GM12878 (cell line): Measurements from ENCODE around the gene PRKCE. TPM values are rescaled to one million over a fixed set of nuclear protein-coding genes. Genes with fewer than 3 reads are reported as not detected.

Experiments used
- BACH1 ChIP-seq: fragments of 450-650 bp; IDR thresholded peaks from 2 replicates; pipeline ENCODE4 v1.6.1; 2017; ENCODE audit warnings: mild to moderate bottlenecking, borderline replicate concordance
- CHD1 ChIP-seq: IDR thresholded peaks from 2 replicates; pipeline ENCODE4 v1.6.1; 2012; ENCODE audit warnings: low read depth, low read length, improper control_type of control experiment
- ESRRA ChIP-seq: IDR thresholded peaks from 2 replicates; pipeline ENCODE4 v1.6.1; 2012; ENCODE audit warnings: mild to moderate bottlenecking, low read length, improper control_type of control experiment
- NFXL1 ChIP-seq: fragments of 450-650 bp; IDR thresholded peaks from 2 replicates; pipeline ENCODE4 v1.6.1; 2017; ENCODE audit warnings: antibody characterized with exemption, mild to moderate bottlenecking, borderline replicate concordance
- PAX8 ChIP-seq: fragments of 450-650 bp; IDR thresholded peaks from 2 replicates; pipeline ENCODE4 v1.6.1; 2017; ENCODE audit warnings: mild to moderate bottlenecking, moderate library complexity
- SIN3A ChIP-seq: IDR thresholded peaks from 2 replicates; pipeline ENCODE4 v1.6.1; 2012; ENCODE audit warnings: low read depth, low read length, improper control_type of control experiment
- SMC3 ChIP-seq: IDR thresholded peaks from 2 replicates; pipeline ENCODE4 v1.6.1; 2011; ENCODE audit warnings: low read length, improper control_type of control experiment, borderline replicate concordance
- TCF3 ChIP-seq: IDR thresholded peaks from 2 replicates; pipeline ENCODE4 v1.6.1; 2012; ENCODE audit warnings: low read depth, mild to moderate bottlenecking, low read length, borderline replicate concordance; ENCODE audit not compliant: insufficient read depth
- TCF7 ChIP-seq: IDR thresholded peaks from 2 replicates; pipeline ENCODE4 v1.6.1; 2014; ENCODE audit warnings: antibody characterized with exemption, borderline replicate concordance
- polyA plus RNA-seq, 11 experiments: library from polyadenylated mRNA; depleted of rRNA in 4 of 11; unstranded in 6 of 11; stranded (reverse) in 5 of 11; fragments of >200 nt; fragmentation: Nextera tagmentation in 4 of 11; fragmentation: Illumina TruSeq in 1 of 11; extraction: Ambion mirVana in 4 of 11; extraction: Trizol in 1 of 11; gene quantifications; 1 replicate in 1 of 11; 2 replicates in 10 of 11; pipeline versions ENCODE4 v1.2.1 to v1.2.3, GENCODE V29; 2011 to 2016; ENCODE audit warnings: inconsistent platforms in 2 of 11, missing spikeins in 2 of 11, low read depth in 1 of 11
- total RNA-seq, 4 experiments: library from RNA; depleted of rRNA in 3 of 4; stranded (reverse); fragments of >200 nt in 3 of 4; fragmentation: Illumina TruSeq in 1 of 4; extraction: Trizol in 1 of 4; gene quantifications; 2 replicates each; pipeline versions ENCODE4 v1.2.1 to v1.2.3, GENCODE V29; 2013 to 2021
- TF ChIP-seq, protein P1 (sequence below): fragments of 450-650 bp; formaldehyde crosslinking; IDR thresholded peaks from 2 replicates; pipeline ENCODE4 v1.5.0; 2022; ENCODE audit warnings: mild to moderate bottlenecking, missing genetic modification characterization
- TF ChIP-seq, protein P2 (sequence below): IDR thresholded peaks from 2 replicates; pipeline ENCODE4 v1.6.1; 2012; ENCODE audit warnings: low read length, inconsistent platforms
- TF ChIP-seq, protein P3 (sequence below): fragments of 450-650 bp; IDR thresholded peaks from 2 replicates; pipeline ENCODE4 v1.6.1; 2016; ENCODE audit warnings: mild to moderate bottlenecking
- TF ChIP-seq, protein P4 (sequence below): fragments of 450-650 bp; IDR thresholded peaks from 2 replicates; pipeline ENCODE4 v1.6.1; 2014; ENCODE audit warnings: mild to moderate bottlenecking
- TF ChIP-seq, protein P5 (sequence below), 3 experiments: IDR thresholded peaks in 2 of 3; conservative IDR thresholded peaks in 1 of 3; 2 replicates each; pipeline ENCODE4 v1.5.1; 2011; ENCODE audit warnings: low read depth in 3 of 3, low read length in 3 of 3, mild to moderate bottlenecking in 3 of 3, control low read depth in 2 of 3, moderate library complexity in 2 of 3, inconsistent platforms in 1 of 3, mixed read lengths in 1 of 3; ENCODE audit not compliant: control insufficient read depth in 2 of 3, insufficient read depth in 1 of 3; ENCODE audit errors: extremely low read depth in 1 of 3
- TF ChIP-seq, protein P6 (sequence below): fragments of 450-650 bp; formaldehyde crosslinking; IDR thresholded peaks from 2 replicates; pipeline ENCODE4 v1.4.0; 2020; ENCODE audit warnings: mild to moderate bottlenecking, moderate library complexity

Gene PRKCE
- total and polyA plus RNA-seq, 10 of the 15 experiments (the other 5 are each of a cell fraction or from before 2014, with no cell fraction given): 2.6 to 28.2 (median 11.3) TPM

DNA sequence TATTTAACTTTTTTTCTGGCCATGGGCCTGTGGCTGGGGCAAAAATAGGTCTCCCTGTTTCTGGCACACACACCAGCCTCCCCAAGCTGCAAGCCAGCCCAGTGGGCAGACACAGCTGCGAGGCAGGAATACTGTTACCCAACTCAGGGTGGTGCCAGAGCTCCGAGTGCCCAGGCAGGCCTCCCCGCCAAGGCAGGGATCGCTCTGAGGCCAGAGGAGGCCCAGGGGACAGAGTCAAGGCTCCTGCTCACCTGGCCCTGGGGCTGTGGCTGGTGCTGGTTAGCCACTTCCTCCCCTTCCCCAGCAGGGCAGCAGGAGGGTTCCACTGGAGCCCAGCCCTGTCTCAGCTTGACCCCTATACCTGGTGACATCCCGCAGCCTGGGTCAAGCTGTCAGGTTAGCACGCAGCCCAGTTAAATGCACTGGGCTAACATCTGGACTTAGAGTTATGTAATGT, 578.7 kb downstream of the PRKCE start (continued):
- TF ChIP-seq, protein P1, sequence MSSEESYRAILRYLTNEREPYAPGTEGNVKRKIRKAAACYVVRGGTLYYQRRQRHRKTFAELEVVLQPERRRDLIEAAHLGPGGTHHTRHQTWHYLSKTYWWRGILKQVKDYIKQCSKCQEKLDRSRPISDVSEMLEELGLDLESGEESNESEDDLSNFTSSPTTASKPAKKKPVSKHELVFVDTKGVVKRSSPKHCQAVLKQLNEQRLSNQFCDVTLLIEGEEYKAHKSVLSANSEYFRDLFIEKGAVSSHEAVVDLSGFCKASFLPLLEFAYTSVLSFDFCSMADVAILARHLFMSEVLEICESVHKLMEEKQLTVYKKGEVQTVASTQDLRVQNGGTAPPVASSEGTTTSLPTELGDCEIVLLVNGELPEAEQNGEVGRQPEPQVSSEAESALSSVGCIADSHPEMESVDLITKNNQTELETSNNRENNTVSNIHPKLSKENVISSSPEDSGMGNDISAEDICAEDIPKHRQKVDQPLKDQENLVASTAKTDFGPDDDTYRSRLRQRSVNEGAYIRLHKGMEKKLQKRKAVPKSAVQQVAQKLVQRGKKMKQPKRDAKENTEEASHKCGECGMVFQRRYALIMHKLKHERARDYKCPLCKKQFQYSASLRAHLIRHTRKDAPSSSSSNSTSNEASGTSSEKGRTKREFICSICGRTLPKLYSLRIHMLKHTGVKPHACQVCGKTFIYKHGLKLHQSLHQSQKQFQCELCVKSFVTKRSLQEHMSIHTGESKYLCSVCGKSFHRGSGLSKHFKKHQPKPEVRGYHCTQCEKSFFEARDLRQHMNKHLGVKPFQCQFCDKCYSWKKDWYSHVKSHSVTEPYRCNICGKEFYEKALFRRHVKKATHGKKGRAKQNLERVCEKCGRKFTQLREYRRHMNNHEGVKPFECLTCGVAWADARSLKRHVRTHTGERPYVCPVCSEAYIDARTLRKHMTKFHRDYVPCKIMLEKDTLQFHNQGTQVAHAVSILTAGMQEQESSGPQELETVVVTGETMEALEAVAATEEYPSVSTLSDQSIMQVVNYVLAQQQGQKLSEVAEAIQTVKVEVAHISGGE (CRISPR knock-in tag): no peak
- TF ChIP-seq, protein P2, sequence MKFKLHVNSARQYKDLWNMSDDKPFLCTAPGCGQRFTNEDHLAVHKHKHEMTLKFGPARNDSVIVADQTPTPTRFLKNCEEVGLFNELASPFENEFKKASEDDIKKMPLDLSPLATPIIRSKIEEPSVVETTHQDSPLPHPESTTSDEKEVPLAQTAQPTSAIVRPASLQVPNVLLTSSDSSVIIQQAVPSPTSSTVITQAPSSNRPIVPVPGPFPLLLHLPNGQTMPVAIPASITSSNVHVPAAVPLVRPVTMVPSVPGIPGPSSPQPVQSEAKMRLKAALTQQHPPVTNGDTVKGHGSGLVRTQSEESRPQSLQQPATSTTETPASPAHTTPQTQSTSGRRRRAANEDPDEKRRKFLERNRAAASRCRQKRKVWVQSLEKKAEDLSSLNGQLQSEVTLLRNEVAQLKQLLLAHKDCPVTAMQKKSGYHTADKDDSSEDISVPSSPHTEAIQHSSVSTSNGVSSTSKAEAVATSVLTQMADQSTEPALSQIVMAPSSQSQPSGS: no peak
- TF ChIP-seq, protein P3, sequence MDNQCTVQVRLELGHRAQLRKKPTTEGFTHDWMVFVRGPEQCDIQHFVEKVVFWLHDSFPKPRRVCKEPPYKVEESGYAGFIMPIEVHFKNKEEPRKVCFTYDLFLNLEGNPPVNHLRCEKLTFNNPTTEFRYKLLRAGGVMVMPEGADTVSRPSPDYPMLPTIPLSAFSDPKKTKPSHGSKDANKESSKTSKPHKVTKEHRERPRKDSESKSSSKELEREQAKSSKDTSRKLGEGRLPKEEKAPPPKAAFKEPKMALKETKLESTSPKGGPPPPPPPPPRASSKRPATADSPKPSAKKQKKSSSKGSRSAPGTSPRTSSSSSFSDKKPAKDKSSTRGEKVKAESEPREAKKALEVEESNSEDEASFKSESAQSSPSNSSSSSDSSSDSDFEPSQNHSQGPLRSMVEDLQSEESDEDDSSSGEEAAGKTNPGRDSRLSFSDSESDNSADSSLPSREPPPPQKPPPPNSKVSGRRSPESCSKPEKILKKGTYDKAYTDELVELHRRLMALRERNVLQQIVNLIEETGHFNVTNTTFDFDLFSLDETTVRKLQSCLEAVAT: no peak
- TF ChIP-seq TCF3 (no peak), SIN3A (no peak), PAX8 (no peak), ESRRA (no peak), BACH1 (peak; percentile 64; the same call in 1 of the 2 replicates), CHD1 (no peak), SMC3 (peak; percentile 42; the same call in 1 of the 2 replicates), NFXL1 (no peak), TCF7 (no peak)
- TF ChIP-seq, protein P4, sequence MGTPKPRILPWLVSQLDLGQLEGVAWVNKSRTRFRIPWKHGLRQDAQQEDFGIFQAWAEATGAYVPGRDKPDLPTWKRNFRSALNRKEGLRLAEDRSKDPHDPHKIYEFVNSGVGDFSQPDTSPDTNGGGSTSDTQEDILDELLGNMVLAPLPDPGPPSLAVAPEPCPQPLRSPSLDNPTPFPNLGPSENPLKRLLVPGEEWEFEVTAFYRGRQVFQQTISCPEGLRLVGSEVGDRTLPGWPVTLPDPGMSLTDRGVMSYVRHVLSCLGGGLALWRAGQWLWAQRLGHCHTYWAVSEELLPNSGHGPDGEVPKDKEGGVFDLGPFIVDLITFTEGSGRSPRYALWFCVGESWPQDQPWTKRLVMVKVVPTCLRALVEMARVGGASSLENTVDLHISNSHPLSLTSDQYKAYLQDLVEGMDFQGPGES: no peak
- TF ChIP-seq, protein P5, sequence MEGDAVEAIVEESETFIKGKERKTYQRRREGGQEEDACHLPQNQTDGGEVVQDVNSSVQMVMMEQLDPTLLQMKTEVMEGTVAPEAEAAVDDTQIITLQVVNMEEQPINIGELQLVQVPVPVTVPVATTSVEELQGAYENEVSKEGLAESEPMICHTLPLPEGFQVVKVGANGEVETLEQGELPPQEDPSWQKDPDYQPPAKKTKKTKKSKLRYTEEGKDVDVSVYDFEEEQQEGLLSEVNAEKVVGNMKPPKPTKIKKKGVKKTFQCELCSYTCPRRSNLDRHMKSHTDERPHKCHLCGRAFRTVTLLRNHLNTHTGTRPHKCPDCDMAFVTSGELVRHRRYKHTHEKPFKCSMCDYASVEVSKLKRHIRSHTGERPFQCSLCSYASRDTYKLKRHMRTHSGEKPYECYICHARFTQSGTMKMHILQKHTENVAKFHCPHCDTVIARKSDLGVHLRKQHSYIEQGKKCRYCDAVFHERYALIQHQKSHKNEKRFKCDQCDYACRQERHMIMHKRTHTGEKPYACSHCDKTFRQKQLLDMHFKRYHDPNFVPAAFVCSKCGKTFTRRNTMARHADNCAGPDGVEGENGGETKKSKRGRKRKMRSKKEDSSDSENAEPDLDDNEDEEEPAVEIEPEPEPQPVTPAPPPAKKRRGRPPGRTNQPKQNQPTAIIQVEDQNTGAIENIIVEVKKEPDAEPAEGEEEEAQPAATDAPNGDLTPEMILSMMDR (IDR thresholded peaks at IDR 0.05 in 2 of 3, conservative IDR thresholded peaks at IDR 0.05 in 1 of 3; ENCODE audit: control insufficient read depth in 2 of 3, extremely low read depth in 1 of 3, insufficient read depth in 1 of 3, low read depth in 3 of 3, low read length in 3 of 3): peak; percentile 4 to 61 (median 45); a peak in 3 of 6 replicates
- TF ChIP-seq, protein P6, sequence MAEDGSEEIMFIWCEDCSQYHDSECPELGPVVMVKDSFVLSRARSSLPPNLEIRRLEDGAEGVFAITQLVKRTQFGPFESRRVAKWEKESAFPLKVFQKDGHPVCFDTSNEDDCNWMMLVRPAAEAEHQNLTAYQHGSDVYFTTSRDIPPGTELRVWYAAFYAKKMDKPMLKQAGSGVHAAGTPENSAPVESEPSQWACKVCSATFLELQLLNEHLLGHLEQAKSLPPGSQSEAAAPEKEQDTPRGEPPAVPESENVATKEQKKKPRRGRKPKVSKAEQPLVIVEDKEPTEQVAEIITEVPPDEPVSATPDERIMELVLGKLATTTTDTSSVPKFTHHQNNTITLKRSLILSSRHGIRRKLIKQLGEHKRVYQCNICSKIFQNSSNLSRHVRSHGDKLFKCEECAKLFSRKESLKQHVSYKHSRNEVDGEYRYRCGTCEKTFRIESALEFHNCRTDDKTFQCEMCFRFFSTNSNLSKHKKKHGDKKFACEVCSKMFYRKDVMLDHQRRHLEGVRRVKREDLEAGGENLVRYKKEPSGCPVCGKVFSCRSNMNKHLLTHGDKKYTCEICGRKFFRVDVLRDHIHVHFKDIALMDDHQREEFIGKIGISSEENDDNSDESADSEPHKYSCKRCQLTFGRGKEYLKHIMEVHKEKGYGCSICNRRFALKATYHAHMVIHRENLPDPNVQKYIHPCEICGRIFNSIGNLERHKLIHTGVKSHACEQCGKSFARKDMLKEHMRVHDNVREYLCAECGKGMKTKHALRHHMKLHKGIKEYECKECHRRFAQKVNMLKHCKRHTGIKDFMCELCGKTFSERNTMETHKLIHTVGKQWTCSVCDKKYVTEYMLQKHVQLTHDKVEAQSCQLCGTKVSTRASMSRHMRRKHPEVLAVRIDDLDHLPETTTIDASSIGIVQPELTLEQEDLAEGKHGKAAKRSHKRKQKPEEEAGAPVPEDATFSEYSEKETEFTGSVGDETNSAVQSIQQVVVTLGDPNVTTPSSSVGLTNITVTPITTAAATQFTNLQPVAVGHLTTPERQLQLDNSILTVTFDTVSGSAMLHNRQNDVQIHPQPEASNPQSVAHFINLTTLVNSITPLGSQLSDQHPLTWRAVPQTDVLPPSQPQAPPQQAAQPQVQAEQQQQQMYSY (CRISPR knock-in tag): no peak
